H1 (cell line): ENCODE measurements around the gene LRP1. TPM values are rescaled to one million over a fixed set of nuclear protein-coding genes. Genes with fewer than 3 reads are reported as not detected.

Experiments
- CTBP2 ChIP-seq: IDR thresholded peaks from 2 replicates; pipeline ENCODE4 v1.7.0; 2011; ENCODE audit warnings: borderline replicate concordance, mild to moderate bottlenecking, moderate library complexity, mixed read lengths, low read length; ENCODE audit not compliant: insufficient read depth, insufficient read length
- TEAD4 ChIP-seq: IDR thresholded peaks from 2 replicates; pipeline ENCODE4 v1.6.1; 2012; ENCODE audit warnings: low read depth, low read length, inconsistent platforms, mixed read lengths
- USF2 ChIP-seq: IDR thresholded peaks from 2 replicates; pipeline ENCODE4 v1.6.1; 2011; ENCODE audit warnings: low read length, improper control_type of control experiment
- polyA plus RNA-seq, 7 experiments: library from polyadenylated mRNA; depleted of rRNA in 3 of 7; stranded (reverse) in 5 of 7; unstranded in 2 of 7; fragments of >200 nt in 5 of 7; fragments of 200-250 nt in 2 of 7; gene quantifications; 1 replicate in 5 of 7; 2 replicates in 1 of 7; 4 replicates in 1 of 7; pipeline versions ENCODE4 v1.2.1 to v1.2.3, GENCODE V29; 2011 to 2013; ENCODE audit warnings: missing spikeins in 2 of 7, mixed read lengths in 2 of 7
- total RNA-seq: library from RNA; stranded (reverse); fragmentation: NEBNext Ultra II Directional; extraction: Animal tissue kit (Norgen Biotek cat#: 25700); gene quantifications from 2 replicates; pipeline ENCODE4 v1.2.1, GENCODE V29; 2021
- TF ChIP-seq, protein P1 (sequence below): fragments of 300-600 bp; sonication (generic); IDR thresholded peaks from 2 replicates; pipeline ENCODE4 v1.7.1; 2012; ENCODE audit warnings: low read length, moderate library complexity, mild to moderate bottlenecking, inconsistent platforms; ENCODE audit not compliant: insufficient replicate concordance

The LRP1 gene
- total and polyA plus RNA-seq, 2 of the 8 experiments (the other 6 are each of a cell fraction or from before 2014, with no cell fraction given) = 35.3 to 92.5 TPM

GRCh38 chr12:57213058-57213715 is 84.9 kb downstream of the LRP1 start (continued):
- TF ChIP-seq USF2 = no peak
- TF ChIP-seq CTBP2 = no peak
- TF ChIP-seq, protein P1, sequence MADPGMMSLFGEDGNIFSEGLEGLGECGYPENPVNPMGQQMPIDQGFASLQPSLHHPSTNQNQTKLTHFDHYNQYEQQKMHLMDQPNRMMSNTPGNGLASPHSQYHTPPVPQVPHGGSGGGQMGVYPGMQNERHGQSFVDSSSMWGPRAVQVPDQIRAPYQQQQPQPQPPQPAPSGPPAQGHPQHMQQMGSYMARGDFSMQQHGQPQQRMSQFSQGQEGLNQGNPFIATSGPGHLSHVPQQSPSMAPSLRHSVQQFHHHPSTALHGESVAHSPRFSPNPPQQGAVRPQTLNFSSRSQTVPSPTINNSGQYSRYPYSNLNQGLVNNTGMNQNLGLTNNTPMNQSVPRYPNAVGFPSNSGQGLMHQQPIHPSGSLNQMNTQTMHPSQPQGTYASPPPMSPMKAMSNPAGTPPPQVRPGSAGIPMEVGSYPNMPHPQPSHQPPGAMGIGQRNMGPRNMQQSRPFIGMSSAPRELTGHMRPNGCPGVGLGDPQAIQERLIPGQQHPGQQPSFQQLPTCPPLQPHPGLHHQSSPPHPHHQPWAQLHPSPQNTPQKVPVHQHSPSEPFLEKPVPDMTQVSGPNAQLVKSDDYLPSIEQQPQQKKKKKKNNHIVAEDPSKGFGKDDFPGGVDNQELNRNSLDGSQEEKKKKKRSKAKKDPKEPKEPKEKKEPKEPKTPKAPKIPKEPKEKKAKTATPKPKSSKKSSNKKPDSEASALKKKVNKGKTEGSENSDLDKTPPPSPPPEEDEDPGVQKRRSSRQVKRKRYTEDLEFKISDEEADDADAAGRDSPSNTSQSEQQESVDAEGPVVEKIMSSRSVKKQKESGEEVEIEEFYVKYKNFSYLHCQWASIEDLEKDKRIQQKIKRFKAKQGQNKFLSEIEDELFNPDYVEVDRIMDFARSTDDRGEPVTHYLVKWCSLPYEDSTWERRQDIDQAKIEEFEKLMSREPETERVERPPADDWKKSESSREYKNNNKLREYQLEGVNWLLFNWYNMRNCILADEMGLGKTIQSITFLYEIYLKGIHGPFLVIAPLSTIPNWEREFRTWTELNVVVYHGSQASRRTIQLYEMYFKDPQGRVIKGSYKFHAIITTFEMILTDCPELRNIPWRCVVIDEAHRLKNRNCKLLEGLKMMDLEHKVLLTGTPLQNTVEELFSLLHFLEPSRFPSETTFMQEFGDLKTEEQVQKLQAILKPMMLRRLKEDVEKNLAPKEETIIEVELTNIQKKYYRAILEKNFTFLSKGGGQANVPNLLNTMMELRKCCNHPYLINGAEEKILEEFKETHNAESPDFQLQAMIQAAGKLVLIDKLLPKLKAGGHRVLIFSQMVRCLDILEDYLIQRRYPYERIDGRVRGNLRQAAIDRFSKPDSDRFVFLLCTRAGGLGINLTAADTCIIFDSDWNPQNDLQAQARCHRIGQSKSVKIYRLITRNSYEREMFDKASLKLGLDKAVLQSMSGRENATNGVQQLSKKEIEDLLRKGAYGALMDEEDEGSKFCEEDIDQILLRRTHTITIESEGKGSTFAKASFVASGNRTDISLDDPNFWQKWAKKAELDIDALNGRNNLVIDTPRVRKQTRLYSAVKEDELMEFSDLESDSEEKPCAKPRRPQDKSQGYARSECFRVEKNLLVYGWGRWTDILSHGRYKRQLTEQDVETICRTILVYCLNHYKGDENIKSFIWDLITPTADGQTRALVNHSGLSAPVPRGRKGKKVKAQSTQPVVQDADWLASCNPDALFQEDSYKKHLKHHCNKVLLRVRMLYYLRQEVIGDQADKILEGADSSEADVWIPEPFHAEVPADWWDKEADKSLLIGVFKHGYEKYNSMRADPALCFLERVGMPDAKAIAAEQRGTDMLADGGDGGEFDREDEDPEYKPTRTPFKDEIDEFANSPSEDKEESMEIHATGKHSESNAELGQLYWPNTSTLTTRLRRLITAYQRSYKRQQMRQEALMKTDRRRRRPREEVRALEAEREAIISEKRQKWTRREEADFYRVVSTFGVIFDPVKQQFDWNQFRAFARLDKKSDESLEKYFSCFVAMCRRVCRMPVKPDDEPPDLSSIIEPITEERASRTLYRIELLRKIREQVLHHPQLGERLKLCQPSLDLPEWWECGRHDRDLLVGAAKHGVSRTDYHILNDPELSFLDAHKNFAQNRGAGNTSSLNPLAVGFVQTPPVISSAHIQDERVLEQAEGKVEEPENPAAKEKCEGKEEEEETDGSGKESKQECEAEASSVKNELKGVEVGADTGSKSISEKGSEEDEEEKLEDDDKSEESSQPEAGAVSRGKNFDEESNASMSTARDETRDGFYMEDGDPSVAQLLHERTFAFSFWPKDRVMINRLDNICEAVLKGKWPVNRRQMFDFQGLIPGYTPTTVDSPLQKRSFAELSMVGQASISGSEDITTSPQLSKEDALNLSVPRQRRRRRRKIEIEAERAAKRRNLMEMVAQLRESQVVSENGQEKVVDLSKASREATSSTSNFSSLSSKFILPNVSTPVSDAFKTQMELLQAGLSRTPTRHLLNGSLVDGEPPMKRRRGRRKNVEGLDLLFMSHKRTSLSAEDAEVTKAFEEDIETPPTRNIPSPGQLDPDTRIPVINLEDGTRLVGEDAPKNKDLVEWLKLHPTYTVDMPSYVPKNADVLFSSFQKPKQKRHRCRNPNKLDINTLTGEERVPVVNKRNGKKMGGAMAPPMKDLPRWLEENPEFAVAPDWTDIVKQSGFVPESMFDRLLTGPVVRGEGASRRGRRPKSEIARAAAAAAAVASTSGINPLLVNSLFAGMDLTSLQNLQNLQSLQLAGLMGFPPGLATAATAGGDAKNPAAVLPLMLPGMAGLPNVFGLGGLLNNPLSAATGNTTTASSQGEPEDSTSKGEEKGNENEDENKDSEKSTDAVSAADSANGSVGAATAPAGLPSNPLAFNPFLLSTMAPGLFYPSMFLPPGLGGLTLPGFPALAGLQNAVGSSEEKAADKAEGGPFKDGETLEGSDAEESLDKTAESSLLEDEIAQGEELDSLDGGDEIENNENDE = no peak
- no peak for TF ChIP-seq TEAD4
